Measurements from ENCODE around the gene SUPT4H1. TPM values are rescaled to one million over a fixed set of nuclear protein-coding genes. Genes with fewer than 3 reads are reported as not detected.

The SUPT4H1 gene
- total RNA-seq, 1 donor from 2014 or later: 35.0 TPM

GRCh38 chr17:58329035-58329809 lies 22.8 kb downstream of the SUPT4H1 start:
- DNase-seq: no peak

- DNase-seq: no peak
Measured at GRCh38 chr17:58328195-58329034, 23.6 kb downstream of the SUPT4H1 start, which contains the start of gene TSPOAP1. Gene TSPOAP1 (minus strand): TSS chr17:58328795. CDS start chr17:58327920, 875 bp downstream.

GRCh38 chr17:58327363-58328194 lies 24.4 kb downstream of the SUPT4H1 start:
- DNase-seq: no peak

GRCh38 chr17:58326609-58327362 lies 25.2 kb downstream of the SUPT4H1 start:
- DNase-seq: no peak

DNA sequence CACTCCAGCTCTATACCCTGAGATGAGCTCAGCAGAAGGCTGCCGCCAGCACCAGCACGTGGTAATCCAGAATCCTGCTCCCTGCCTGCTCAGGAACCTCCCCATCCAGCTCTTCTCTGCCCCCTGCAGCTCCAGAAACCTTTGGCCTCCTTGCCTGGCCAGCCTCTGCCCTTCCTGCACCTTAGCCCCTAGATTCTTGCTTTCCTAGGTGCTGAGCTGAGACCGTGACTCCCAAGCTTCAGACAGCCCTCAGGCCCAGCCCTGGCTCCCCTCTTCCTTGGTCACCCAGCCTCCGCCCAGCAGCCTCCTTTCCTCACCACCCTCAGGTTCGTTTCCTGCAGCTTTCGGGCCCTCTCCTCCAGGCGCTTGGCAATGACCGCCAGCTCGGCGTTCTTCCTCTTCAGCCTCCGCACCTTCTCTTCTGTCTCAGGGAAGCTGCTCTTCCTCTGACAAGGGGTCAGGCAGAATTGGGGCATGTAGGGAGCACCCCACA lies 26.0 kb downstream of the SUPT4H1 start:
- DNase-seq: no peak

DNA sequence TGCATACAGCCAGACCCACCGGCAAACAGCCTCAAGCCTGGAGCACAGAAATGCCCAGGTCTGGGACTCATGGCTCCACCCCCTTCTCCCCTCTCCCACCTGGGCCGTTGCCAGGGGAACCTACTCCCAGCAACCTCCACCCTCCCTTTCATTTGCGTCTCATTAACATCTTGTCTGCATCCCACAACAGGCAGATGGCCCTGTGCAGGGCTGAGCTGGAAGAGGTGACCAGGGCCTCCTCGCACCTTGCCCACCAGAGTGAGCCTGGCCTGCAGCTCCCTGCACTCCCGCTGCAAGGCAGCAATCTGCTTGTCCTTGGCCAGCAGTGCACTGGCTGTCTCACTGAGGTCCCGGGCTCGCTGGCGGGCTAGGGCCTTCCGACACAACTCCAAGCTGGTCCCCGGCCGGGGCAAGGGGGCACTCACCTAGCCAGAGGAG lies 26.7 kb downstream of the SUPT4H1 start:
- DNase-seq: no peak

DNA sequence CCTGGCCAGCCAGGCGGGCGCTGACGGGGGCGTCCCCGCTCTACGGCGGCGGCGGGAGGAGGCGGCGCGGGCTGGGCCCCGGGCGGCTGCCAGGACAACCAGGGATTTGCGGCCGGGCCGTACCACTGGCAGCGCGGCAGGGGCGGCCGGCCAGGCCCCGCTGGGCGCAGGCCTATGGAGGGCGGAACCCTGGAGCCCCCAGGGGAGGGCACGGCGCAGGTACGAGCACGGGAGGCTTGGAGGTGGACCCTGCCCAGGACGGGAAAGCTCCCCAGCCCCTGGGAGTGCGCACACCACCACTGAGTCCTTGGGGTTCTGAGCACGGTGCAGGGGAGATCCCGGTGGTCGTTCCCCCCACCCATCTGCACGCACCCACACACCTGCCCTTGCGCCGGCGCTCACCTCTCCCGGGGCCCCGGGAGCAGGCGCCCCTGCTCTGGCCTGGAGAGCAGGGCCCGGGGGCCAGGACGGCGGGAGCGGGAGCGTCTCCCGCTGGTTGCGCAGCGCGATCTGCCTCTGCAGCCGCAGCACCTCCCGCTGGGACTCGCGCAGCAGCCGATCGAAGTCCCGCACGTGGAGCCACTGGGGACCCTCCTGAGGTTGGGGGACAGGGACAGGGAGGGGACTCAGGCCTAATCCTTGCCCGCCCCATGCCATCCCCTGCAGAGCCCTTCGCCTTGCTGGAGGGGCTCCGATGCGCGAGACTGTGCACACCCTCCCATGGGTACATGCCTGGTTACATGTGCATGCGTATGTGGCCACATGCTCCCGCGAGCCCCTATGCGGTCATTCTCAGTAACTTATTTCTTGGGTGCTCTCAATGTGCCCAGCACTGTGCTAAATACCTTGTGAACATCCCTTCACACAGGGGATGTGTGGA lies 27.4 kb downstream of the SUPT4H1 start:
- no peak for DNase-seq

- DNase-seq: no peak
Measured at GRCh38 chr17:58324056-58324408, 28.0 kb downstream of the SUPT4H1 start.

DNA sequence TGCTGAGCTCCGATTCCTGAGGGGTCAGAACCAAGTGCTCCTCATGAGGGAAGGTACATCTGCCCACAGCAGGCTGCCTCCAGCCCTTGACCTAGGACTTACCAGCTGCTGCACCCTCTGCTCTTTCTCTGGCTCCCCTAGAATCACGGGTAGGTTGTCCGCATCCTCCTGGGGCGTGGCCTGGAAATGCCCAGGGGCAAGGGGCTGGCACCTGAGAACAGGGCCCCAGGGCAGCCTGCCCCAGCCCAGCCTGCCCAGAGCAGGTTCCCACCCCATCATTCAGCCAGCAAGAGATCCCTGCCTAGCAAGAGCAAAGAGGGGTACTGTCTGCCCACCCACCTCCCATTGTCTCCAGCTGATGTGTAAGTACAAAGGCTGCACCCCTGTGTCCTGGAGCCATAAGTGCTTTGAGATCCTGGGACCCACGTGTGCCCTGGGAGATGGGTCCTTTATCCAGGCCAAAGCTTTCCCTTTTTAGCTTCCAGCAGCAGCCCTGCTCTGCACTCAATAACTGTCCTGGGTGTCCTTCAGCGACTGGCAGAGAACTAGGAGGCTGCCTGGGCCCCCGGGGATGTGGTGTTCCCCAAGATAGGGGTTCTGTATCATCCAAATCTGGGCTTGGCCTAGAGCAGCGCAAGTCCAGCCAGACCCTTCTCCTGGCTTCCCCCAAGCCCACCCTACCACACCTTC lies 28.5 kb downstream of the SUPT4H1 start:
- DNase-seq: no peak

- no peak for DNase-seq
Measured at GRCh38 chr17:58322581-58323185, 29.3 kb downstream of the SUPT4H1 start.

GRCh38 chr17:58321571-58322525 lies 30.2 kb downstream of the SUPT4H1 start:
- no peak for DNase-seq

GRCh38 chr17:58320570-58321323 lies 31.3 kb downstream of the SUPT4H1 start:
- DNase-seq: no peak

DNA sequence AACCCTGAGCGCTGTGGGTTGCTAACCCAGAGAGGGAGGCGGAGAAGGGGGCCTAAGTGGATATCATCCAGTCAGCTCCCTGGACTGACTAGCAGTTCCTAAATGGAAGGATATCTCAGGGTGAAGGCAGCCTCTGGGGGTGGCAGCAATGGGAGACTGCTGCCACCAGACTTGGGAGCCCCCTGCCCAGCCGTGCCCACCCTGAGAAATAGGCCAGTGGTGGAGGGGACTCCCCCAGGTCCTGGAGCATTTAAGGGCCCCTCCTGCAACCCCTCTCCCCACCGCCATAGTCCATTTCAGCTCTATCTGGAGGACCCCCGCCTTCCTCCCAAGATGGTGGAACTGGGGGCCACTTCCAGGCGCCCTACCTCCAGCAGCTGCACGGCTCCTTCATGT lies 31.8 kb downstream of the SUPT4H1 start:
- DNase-seq: no peak

GRCh38 chr17:58319173-58320162 lies 32.5 kb downstream of the SUPT4H1 start:
- DNase-seq: no peak

DNA sequence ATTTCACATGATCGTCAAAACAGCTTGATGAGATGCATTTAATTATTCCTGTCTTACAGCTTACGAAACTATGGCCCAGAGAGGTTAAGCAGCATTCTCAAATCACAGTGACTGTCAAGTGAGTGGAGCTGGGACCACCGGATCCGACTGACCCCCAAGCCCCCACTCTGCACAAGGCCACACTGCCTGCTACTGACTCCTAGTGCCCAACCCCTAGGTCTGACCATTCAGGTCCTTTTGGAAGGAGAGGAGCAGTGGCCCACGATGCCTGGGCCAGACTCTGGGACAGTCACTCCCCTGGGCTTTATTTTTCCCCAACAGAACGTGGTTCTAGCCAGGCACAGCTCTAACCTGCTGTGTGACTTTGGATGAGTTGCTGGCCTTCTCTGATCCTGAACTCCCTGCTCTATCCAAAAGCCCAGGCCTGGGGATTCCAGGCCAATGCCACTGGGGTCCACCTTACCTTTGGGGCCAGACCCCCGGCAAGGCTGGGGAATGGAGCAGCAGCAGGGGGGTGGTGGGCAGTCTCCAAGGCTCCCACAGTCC lies 33.3 kb downstream of the SUPT4H1 start:
- no peak for DNase-seq

- DNase-seq: no peak
Measured at GRCh38 chr17:58318065-58318481, 33.9 kb downstream of the SUPT4H1 start.
